GM12878 (cell line): ENCODE measurements around the gene TRAF3IP3. TPM values are rescaled to one million over a fixed set of nuclear protein-coding genes. Genes with fewer than 3 reads are reported as not detected.

Experiments used
- BACH1 ChIP-seq: fragments of 450-650 bp; IDR thresholded peaks from 2 replicates; pipeline ENCODE4 v1.6.1; 2017; ENCODE audit warnings: mild to moderate bottlenecking, borderline replicate concordance
- FOXM1 ChIP-seq: IDR thresholded peaks from 2 replicates; pipeline ENCODE4 v1.6.1; 2012; ENCODE audit warnings: low read depth, mild to moderate bottlenecking, inconsistent platforms, low read length, moderate library complexity
- IKZF1 ChIP-seq: fragments of 450-650 bp; conservative IDR thresholded peaks from 2 replicates; pipeline ENCODE4 v1.6.1; 2017; ENCODE audit warnings: antibody characterized with exemption, mild to moderate bottlenecking
- KAT2A ChIP-seq: conservative IDR thresholded peaks from 2 replicates; pipeline ENCODE4 v1.6.1; 2011; ENCODE audit warnings: low read depth, low read length; ENCODE audit not compliant: control insufficient read depth
- MXI1 ChIP-seq: fragments of 150-350 bp; IDR thresholded peaks from 2 replicates; pipeline ENCODE4 v1.6.1; 2011; ENCODE audit warnings: low read depth, mild to moderate bottlenecking, inconsistent platforms, low read length, improper control_type of control experiment
- MYB ChIP-seq: fragments of 150-350 bp; IDR thresholded peaks from 2 replicates; pipeline ENCODE4 v1.6.1; 2014; ENCODE audit warnings: mild to moderate bottlenecking, low read depth, low read length, borderline replicate concordance
- SMARCA5 ChIP-seq: fragments of 450-650 bp; IDR thresholded peaks from 2 replicates; pipeline ENCODE4 v1.6.1; 2017; ENCODE audit warnings: mild to moderate bottlenecking
- SP1 ChIP-seq: IDR thresholded peaks from one replicate; pipeline ENCODE4 v1.6.1; 2011; ENCODE audit warnings: low read depth, low read length
- SPI1 ChIP-seq: IDR thresholded peaks from 2 replicates; pipeline ENCODE4 v1.6.1; 2011; ENCODE audit warnings: low read depth, mild to moderate bottlenecking, low read length, moderate library complexity, borderline replicate concordance; ENCODE audit not compliant: insufficient read depth
- TCF3 ChIP-seq: IDR thresholded peaks from 2 replicates; pipeline ENCODE4 v1.6.1; 2012; ENCODE audit warnings: low read depth, mild to moderate bottlenecking, low read length, borderline replicate concordance; ENCODE audit not compliant: insufficient read depth
- ZNF207 ChIP-seq: fragments of 450-650 bp; IDR thresholded peaks from 2 replicates; pipeline ENCODE4 v1.6.1; 2014; ENCODE audit warnings: antibody characterized with exemption, mild to moderate bottlenecking, borderline replicate concordance
- ZNF24 ChIP-seq: fragments of 450-650 bp; IDR thresholded peaks from 2 replicates; pipeline ENCODE4 v1.6.1; 2017; ENCODE audit warnings: antibody characterized with exemption, mild to moderate bottlenecking
- polyA plus RNA-seq, 11 experiments: library from polyadenylated mRNA; depleted of rRNA in 4 of 11; unstranded in 6 of 11; stranded (reverse) in 5 of 11; fragments of >200 nt; fragmentation: Nextera tagmentation in 4 of 11; fragmentation: Illumina TruSeq in 1 of 11; extraction: Ambion mirVana in 4 of 11; extraction: Trizol in 1 of 11; gene quantifications; 1 replicate in 1 of 11; 2 replicates in 10 of 11; pipeline versions ENCODE4 v1.2.1 to v1.2.3, GENCODE V29; 2011 to 2016; ENCODE audit warnings: inconsistent platforms in 2 of 11, missing spikeins in 2 of 11, low read depth in 1 of 11
- total RNA-seq, 4 experiments: library from RNA; depleted of rRNA in 3 of 4; stranded (reverse); fragments of >200 nt in 3 of 4; fragmentation: Illumina TruSeq in 1 of 4; extraction: Trizol in 1 of 4; gene quantifications; 2 replicates each; pipeline versions ENCODE4 v1.2.1 to v1.2.3, GENCODE V29; 2013 to 2021
- TF ChIP-seq, protein P1 (sequence below): IDR thresholded peaks from 2 replicates; pipeline ENCODE4 v1.6.1; 2011; ENCODE audit warnings: mild to moderate bottlenecking, low read depth, low read length, moderate library complexity; ENCODE audit not compliant: insufficient replicate concordance
- TF ChIP-seq, protein P2 (sequence below): fragments of 450-650 bp; IDR thresholded peaks from 2 replicates; pipeline ENCODE4 v1.6.1; 2016; ENCODE audit warnings: mild to moderate bottlenecking
- TF ChIP-seq, protein P3 (sequence below): fragments of 450-650 bp; formaldehyde crosslinking; IDR thresholded peaks from 2 replicates; pipeline ENCODE4 v1.4.0; 2022; ENCODE audit warnings: mild to moderate bottlenecking, moderate library complexity
- TF ChIP-seq, protein P4 (sequence below): fragments of 450-650 bp; IDR thresholded peaks from 2 replicates; pipeline ENCODE4 v1.6.1; 2014; ENCODE audit warnings: mild to moderate bottlenecking
- TF ChIP-seq, protein P5 (sequence below): IDR thresholded peaks from 2 replicates; pipeline ENCODE4 v1.6.1; 2011; ENCODE audit warnings: borderline replicate concordance, low read depth, mild to moderate bottlenecking, moderate library complexity, mixed read lengths, low read length; ENCODE audit not compliant: insufficient read depth; ENCODE audit errors: extremely low read length
- TF ChIP-seq, protein P6 (sequence below): fragments of 450-650 bp; IDR thresholded peaks from 2 replicates; pipeline ENCODE4 v1.6.1; 2017; ENCODE audit warnings: mild to moderate bottlenecking

The TRAF3IP3 gene
- total and polyA plus RNA-seq, 10 of the 15 experiments (the other 5 are each of a cell fraction or from before 2014, with no cell fraction given), result 61.6 to 121 (median 96.5) TPM

DNA sequence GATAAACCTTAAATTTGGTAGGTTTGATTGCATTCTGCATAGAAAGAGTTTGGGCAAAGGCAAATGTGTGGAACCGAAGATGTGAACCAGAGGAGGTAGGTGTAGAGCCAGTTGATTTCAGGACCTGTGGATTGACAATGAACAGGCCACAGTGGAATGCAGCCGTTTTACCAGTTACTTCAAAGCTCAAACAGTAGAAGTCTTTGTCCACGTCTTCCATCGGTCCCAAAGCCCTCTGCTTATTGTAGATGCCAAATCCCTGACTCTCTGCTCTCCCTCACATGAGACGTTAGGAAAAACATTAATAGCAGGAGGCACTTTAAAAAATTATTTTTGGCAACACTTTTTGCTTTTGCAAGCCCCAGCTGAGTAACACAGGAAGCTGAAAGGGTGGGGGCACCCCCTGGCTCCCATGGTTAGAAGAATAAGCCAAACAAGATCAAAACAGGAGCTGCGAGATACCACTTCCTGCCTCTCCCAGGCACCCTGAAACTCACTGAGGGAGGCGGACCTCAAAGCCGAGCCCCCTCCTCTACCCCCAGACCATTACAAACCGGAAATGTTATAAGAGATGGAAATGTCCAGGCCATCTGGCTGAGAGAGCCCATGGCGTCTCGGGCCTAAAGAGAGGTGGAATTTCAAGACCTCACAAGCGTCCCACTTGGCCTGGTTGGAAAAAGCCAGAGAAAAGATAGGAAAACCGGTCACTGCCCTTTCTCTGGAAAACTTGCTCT, 13.5 kb downstream of the TRAF3IP3 start (continued):
- TF ChIP-seq, protein P1, sequence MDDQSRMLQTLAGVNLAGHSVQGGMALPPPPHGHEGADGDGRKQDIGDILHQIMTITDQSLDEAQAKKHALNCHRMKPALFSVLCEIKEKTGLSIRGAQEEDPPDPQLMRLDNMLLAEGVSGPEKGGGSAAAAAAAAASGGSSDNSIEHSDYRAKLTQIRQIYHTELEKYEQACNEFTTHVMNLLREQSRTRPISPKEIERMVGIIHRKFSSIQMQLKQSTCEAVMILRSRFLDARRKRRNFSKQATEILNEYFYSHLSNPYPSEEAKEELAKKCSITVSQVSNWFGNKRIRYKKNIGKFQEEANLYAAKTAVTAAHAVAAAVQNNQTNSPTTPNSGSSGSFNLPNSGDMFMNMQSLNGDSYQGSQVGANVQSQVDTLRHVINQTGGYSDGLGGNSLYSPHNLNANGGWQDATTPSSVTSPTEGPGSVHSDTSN, result no peak
- TF ChIP-seq TCF3, result no peak
- TF ChIP-seq SP1, result no peak
- no peak for TF ChIP-seq ZNF207
- TF ChIP-seq, protein P2, sequence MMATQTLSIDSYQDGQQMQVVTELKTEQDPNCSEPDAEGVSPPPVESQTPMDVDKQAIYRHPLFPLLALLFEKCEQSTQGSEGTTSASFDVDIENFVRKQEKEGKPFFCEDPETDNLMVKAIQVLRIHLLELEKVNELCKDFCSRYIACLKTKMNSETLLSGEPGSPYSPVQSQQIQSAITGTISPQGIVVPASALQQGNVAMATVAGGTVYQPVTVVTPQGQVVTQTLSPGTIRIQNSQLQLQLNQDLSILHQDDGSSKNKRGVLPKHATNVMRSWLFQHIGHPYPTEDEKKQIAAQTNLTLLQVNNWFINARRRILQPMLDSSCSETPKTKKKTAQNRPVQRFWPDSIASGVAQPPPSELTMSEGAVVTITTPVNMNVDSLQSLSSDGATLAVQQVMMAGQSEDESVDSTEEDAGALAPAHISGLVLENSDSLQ, result no peak
- no peak for TF ChIP-seq KAT2A
- TF ChIP-seq, protein P3, sequence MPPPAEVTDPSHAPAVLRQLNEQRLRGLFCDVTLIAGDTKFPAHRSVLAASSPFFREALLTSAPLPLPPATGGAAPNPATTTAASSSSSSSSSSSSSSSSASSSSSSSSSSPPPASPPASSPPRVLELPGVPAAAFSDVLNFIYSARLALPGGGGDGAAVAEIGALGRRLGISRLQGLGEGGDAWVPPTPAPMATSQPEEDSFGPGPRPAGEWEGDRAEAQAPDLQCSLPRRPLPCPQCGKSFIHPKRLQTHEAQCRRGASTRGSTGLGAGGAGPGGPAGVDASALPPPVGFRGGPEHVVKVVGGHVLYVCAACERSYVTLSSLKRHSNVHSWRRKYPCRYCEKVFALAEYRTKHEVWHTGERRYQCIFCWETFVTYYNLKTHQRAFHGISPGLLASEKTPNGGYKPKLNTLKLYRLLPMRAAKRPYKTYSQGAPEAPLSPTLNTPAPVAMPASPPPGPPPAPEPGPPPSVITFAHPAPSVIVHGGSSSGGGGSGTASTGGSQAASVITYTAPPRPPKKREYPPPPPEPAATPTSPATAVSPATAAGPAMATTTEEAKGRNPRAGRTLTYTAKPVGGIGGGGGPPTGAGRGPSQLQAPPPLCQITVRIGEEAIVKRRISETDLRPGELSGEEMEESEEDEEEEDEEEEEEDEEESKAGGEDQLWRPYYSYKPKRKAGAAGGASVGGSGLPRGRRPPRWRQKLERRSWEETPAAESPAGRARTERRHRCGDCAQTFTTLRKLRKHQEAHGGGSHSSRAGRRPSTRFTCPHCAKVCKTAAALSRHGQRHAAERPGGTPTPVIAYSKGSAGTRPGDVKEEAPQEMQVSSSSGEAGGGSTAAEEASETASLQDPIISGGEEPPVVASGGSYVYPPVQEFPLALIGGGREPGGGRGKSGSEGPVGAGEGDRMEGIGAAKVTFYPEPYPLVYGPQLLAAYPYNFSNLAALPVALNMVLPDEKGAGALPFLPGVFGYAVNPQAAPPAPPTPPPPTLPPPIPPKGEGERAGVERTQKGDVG (CRISPR knock-in tag), result no peak
- TF ChIP-seq MYB, result no peak
- peak; percentile 93 for TF ChIP-seq IKZF1
- TF ChIP-seq, protein P4, sequence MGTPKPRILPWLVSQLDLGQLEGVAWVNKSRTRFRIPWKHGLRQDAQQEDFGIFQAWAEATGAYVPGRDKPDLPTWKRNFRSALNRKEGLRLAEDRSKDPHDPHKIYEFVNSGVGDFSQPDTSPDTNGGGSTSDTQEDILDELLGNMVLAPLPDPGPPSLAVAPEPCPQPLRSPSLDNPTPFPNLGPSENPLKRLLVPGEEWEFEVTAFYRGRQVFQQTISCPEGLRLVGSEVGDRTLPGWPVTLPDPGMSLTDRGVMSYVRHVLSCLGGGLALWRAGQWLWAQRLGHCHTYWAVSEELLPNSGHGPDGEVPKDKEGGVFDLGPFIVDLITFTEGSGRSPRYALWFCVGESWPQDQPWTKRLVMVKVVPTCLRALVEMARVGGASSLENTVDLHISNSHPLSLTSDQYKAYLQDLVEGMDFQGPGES, result no peak
- TF ChIP-seq, protein P5, sequence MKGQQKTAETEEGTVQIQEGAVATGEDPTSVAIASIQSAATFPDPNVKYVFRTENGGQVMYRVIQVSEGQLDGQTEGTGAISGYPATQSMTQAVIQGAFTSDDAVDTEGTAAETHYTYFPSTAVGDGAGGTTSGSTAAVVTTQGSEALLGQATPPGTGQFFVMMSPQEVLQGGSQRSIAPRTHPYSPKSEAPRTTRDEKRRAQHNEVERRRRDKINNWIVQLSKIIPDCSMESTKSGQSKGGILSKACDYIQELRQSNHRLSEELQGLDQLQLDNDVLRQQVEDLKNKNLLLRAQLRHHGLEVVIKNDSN, result no peak
- TF ChIP-seq SPI1, result peak; percentile 47; the same call in 1 of the 2 replicates
- TF ChIP-seq ZNF24, result no peak
- no peak for TF ChIP-seq BACH1
- TF ChIP-seq SMARCA5, result 0 out of 2 replicates have a peak, but pooled peaks have one; percentile 13
- TF ChIP-seq MXI1, result peak; percentile 40; the same call in 1 of the 2 replicates
- peak; percentile 82 for TF ChIP-seq FOXM1
- TF ChIP-seq, protein P6, sequence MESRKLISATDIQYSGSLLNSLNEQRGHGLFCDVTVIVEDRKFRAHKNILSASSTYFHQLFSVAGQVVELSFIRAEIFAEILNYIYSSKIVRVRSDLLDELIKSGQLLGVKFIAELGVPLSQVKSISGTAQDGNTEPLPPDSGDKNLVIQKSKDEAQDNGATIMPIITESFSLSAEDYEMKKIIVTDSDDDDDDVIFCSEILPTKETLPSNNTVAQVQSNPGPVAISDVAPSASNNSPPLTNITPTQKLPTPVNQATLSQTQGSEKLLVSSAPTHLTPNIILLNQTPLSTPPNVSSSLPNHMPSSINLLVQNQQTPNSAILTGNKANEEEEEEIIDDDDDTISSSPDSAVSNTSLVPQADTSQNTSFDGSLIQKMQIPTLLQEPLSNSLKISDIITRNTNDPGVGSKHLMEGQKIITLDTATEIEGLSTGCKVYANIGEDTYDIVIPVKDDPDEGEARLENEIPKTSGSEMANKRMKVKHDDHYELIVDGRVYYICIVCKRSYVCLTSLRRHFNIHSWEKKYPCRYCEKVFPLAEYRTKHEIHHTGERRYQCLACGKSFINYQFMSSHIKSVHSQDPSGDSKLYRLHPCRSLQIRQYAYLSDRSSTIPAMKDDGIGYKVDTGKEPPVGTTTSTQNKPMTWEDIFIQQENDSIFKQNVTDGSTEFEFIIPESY, result no peak
